Heart right ventricle (tissue), 16 donors: ENCODE data around the gene CACNA2D4. TPM values are rescaled to one million over a fixed set of nuclear protein-coding genes. Genes with fewer than 3 reads are reported as not detected.

Experiments
- ATAC-seq, 8 donors: fragments of 200-7000 bp; cut with Tn5 transposase; one replicate each; pipeline ENCODE4 v1.9.1; 2020; ENCODE audit warnings: mild to moderate bottlenecking in 8 of 8, moderate library complexity in 8 of 8, moderate number of reproducible peaks in 1 of 8
- DNase-seq, 2 donors: peaks; one replicate each; pipeline ENCODE4 v3.0.0-alpha.2; 2020
- H3K27ac ChIP-seq, 10 donors: fragments of 200-600 bp; sonication (generic) in 2 of 10; one replicate each; pipeline versions ENCODE4 v1.5.0 to v1.8.0; 2020 to 2022; ENCODE audit warnings: mild to moderate bottlenecking in 3 of 10
- H3K27me3 ChIP-seq, 7 donors: fragments of 200-600 bp; one replicate each; pipeline ENCODE4 v1.8.0; 2021 to 2022; ENCODE audit warnings: mild to moderate bottlenecking in 2 of 7
- H3K36me3 ChIP-seq, 9 donors: fragments of 200-600 bp; sonication (generic) in 1 of 9; one replicate each; pipeline versions ENCODE4 v1.5.0 to v1.8.0; 2020 to 2022; ENCODE audit warnings: mild to moderate bottlenecking in 2 of 9
- H3K4me1 ChIP-seq, 9 donors: fragments of 200-600 bp; sonication (generic) in 1 of 9; one replicate each; pipeline versions ENCODE4 v1.5.0 to v1.8.0; 2020 to 2022; ENCODE audit warnings: mild to moderate bottlenecking in 4 of 9
- H3K4me3 ChIP-seq, 10 donors: fragments of 200-600 bp; sonication (generic) in 2 of 10; one replicate each; pipeline versions ENCODE4 v1.5.0 to v1.8.0; 2020 to 2022; ENCODE audit warnings: mild to moderate bottlenecking in 7 of 10, moderate library complexity in 2 of 10
- H3K9me3 ChIP-seq, 11 donors: fragments of 200-600 bp in 10 of 11; sonication (generic) in 2 of 11; one replicate each; pipeline versions ENCODE4 v1.5.0 to v1.8.0; 2013 to 2022; ENCODE audit warnings: mild to moderate bottlenecking in 2 of 11, control low read depth in 1 of 11, moderate library complexity in 1 of 11
- WGBS, 2 donors: extraction: QIAGEN DNeasy Blood & Tissue Kit; methylation state at CpG; one replicate each; pipeline ENCODE4 v1.1.7; 2013; ENCODE audit warnings: inconsistent platforms in 1 of 2; 5-methylcytosine and 5-hydroxymethylcytosine counted together
- intact Hi-C, 10 donors: fragments of 100-400 bp; cut with DNase I; formaldehyde crosslinking; loops; one replicate each; pipeline versions ENCODE4 v1.11.1 to v1.14.2; 2022
- polyA plus RNA-seq, 2 donors: library from polyadenylated mRNA; stranded (reverse); fragments of 200-250 nt; gene quantifications; one replicate each; pipeline ENCODE4 v1.2.3, GENCODE V29; 2013
- total RNA-seq, 10 donors: library from RNA; stranded (reverse); fragmentation: NEBNext Ultra II Directional in 3 of 10; extraction: Animal tissue kit (Norgen Biotek cat#: 25700) in 3 of 10; gene quantifications; one replicate each; pipeline versions ENCODE4 v1.2.1 to v1.2.4, GENCODE V29; 2021 to 2023
- TF ChIP-seq, protein P1 (sequence below), 9 donors: fragments of 200-600 bp; sonication (generic) in 2 of 9; IDR thresholded peaks; one replicate each; pipeline versions ENCODE4 v1.5.0 to v1.8.0; 2021 to 2022; ENCODE audit warnings: antibody characterized with exemption in 9 of 9, mild to moderate bottlenecking in 5 of 9, moderate library complexity in 1 of 9
- donor health status: Arrhythmogenic right ventricular cardiomyopathy.
- donor health status: ischemic (EF 13 %, LVEDD 7.1; RV severe dilation, severe dysfunction).
- donor health status: healthy with polysubstance abuse.
- donor health status: DM: no; HTN: yes; CAD: no.
- donor health status: DM: no; HTN: no; CAD: no.
- donor health status: ischemic (EF 25% LVEDD 6.9; RV normal size, moderate dysfunction).
- donor health status: ischemic (EF 25% LVEDD 5.7; RV mildly dilated, moderate dysfunction).
- donor health status: healthy.
- donor health status: DM: yes; HTN: yes; CAD: no.
- donor health status: Ischemic cardiomyopathy.
- donor health status: ischemic (EF 35%, LVEDD 5.7; RV mildly dilated, moderate dysfunction).
- donor health status: nonischemic (EF 11% LVEDD 7.7; RV severe dilation, severe dysfunction).
- donor health status: DM: yes; HTN: yes; CAD: no.
- donor health status: PGD.
- donor health status: ischemic (EF 29% LVEDD 5.4; RV normal size, mild dysfunction).
- donor health status: nonischemic (EF 23%, LVEDD 6.1; RV moderate dilation, normal function).

The CACNA2D4 gene
- total and polyA plus RNA-seq, 12 donors, result 0.19 to 6.2 (median 0.95) TPM

GRCh38 chr12:1848146-1848545, 70.3 kb downstream of the CACNA2D4 start:
- H3K36me3 ChIP-seq, result no peaks in the 10 kb centered on the region
- intact Hi-C loops, result no loop called here
- no peak overlapping the region for H3K27ac ChIP-seq
- no peak overlapping the region for H3K4me3 ChIP-seq
- TF ChIP-seq, protein P1, sequence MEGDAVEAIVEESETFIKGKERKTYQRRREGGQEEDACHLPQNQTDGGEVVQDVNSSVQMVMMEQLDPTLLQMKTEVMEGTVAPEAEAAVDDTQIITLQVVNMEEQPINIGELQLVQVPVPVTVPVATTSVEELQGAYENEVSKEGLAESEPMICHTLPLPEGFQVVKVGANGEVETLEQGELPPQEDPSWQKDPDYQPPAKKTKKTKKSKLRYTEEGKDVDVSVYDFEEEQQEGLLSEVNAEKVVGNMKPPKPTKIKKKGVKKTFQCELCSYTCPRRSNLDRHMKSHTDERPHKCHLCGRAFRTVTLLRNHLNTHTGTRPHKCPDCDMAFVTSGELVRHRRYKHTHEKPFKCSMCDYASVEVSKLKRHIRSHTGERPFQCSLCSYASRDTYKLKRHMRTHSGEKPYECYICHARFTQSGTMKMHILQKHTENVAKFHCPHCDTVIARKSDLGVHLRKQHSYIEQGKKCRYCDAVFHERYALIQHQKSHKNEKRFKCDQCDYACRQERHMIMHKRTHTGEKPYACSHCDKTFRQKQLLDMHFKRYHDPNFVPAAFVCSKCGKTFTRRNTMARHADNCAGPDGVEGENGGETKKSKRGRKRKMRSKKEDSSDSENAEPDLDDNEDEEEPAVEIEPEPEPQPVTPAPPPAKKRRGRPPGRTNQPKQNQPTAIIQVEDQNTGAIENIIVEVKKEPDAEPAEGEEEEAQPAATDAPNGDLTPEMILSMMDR (IDR thresholded peaks at IDR 0.05), result no peak
- no peak for ATAC-seq
- peaks cover 0 to 23% (median 5%) of the 10 kb centered on the region in 7 donors for H3K27me3 ChIP-seq
- DNase-seq, result no peak
- H3K9me3 ChIP-seq, result no peaks in the 10 kb centered on the region
- H3K4me1 ChIP-seq, result no peaks in the 10 kb centered on the region
- 68 to 69% methylated on average over 10 of the region's 10 CpGs for WGBS, 2 donors

DNA sequence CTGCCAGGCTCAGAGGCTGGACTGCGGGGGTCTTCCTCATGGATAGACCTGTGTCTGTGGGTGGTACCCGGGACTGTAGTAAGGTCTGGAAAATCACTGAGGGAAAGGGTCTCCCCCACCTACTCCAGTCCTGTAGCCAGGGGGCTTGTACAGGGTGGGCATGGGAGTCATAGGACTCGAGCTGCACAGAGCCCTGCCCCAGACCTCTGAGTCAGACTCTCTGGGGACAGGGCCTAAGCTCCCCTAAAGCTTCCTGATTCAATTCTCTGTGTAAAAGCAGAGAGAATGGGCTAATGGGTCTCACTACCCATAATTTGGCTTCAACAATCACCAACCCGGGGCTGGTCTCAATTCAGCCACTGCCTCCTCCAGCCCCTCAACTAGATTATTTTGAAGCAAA, 71.0 kb downstream of the CACNA2D4 start:
- ATAC-seq, result no peak
- TF ChIP-seq, protein P1 (IDR thresholded peaks at IDR 0.05), result no peak
- Histone ChIP-seq H3K27me3 (peaks cover 0 to 30% (median 12%) of the 10 kb centered on the region in 7 donors), H3K36me3 (no peaks in the 10 kb centered on the region), H3K27ac (no peak overlapping the region), H3K9me3 (no peaks in the 10 kb centered on the region), H3K4me3 (no peak overlapping the region), H3K4me1 (no peaks in the 10 kb centered on the region)
- intact Hi-C loops, result no loop called here
- DNase-seq, result no peak
- WGBS, 2 donors, result 58 to 87% methylated on average over 4 of the region's 4 CpGs

DNA sequence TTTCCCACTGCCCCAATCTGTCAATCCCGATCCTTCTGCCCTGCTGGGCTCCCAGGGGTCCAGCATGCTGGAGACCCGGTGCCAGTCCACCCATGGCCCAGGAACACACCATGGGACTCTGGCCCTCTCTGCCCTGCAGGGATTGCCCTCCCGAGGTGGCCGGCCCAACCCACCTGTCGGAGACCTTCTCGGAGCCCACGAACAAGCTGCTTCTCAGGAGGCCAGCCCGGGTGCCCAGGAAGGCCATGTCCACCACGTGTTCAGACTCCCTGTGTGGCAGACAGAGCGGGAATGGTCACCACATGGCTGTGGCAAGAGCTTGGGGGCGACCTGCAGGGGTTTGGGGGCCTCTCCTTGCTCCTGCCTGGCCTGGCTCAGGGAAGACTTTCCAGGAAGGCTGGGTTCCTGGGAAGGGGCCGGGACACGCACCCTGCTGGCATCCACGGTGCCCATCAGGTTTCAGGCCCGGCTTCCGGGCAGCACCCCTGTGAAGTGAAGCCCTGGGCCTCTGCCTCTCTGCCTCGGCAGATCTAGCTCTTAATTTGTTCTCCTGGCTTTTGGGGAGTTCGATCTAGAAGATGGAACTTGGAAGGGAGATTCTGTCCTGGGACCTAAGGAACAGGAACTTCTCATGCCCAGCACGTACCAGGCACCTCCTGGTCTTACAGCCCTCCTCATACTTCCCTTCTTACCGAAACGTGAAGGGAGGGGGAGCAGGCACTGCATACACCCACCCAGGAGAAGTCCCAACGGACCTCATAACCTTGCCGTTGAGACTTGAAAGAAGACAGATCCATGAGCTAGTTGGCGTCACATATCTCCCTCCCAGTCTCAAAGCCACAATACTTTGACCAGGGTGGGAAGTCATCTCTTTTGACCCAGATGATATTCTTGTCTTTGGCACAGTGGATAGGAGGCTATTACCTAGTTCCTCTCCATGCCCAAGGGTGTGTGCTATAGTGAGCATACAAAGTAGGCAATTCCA, 71.7 kb downstream of the CACNA2D4 start:
- peak in 1 of 8 donors; percentile 53 for ATAC-seq
- peaks cover 0 to 37% (median 13%) of the 10 kb centered on the region in 7 donors for H3K27me3 ChIP-seq
- intact Hi-C loops, result no loop called here

GRCh38 chr12:1845886-1846285, 72.6 kb downstream of the CACNA2D4 start:
- Histone ChIP-seq H3K9me3 (no peaks in the 10 kb centered on the region), H3K27ac (no peak overlapping the region), H3K36me3 (no peaks in the 10 kb centered on the region), H3K27me3 (peaks cover 0 to 37% (median 13%) of the 10 kb centered on the region in 7 donors), H3K4me3 (no peak overlapping the region), H3K4me1 (no peaks in the 10 kb centered on the region)
- no peak for DNase-seq
- TF ChIP-seq, protein P1 (IDR thresholded peaks at IDR 0.05), result no peak
- intact Hi-C loops, result no loop called here
- WGBS, 2 donors, result 94% methylated on average over 5 of the region's 5 CpGs
- ATAC-seq, result no peak

More for the DNA sequence above, 71.7 kb downstream of the CACNA2D4 start:
- no peak overlapping the region for H3K4me3 ChIP-seq
- WGBS, 2 donors, result 84 to 90% methylated on average over 24 of the region's 24 CpGs
- no peaks in the 10 kb centered on the region for H3K4me1 ChIP-seq
- H3K9me3 ChIP-seq, result no peaks in the 10 kb centered on the region
- DNase-seq, result no peak
- TF ChIP-seq, protein P1 (IDR thresholded peaks at IDR 0.05), result no peak
- no peak overlapping the region for H3K27ac ChIP-seq
- H3K36me3 ChIP-seq, result no peaks in the 10 kb centered on the region
